ENCODE data around the gene DPF3.

DPF3 gene

GRCh38 chr14:72600551-72601330 lies 293.2 kb downstream of the DPF3 start:
- no peak for DNase-seq (ENCODE audit: low read depth)
- H3K4me3 ChIP-seq (ENCODE audit: low read depth, low read length) = no peak overlapping the region
- TF ChIP-seq, protein P1, sequence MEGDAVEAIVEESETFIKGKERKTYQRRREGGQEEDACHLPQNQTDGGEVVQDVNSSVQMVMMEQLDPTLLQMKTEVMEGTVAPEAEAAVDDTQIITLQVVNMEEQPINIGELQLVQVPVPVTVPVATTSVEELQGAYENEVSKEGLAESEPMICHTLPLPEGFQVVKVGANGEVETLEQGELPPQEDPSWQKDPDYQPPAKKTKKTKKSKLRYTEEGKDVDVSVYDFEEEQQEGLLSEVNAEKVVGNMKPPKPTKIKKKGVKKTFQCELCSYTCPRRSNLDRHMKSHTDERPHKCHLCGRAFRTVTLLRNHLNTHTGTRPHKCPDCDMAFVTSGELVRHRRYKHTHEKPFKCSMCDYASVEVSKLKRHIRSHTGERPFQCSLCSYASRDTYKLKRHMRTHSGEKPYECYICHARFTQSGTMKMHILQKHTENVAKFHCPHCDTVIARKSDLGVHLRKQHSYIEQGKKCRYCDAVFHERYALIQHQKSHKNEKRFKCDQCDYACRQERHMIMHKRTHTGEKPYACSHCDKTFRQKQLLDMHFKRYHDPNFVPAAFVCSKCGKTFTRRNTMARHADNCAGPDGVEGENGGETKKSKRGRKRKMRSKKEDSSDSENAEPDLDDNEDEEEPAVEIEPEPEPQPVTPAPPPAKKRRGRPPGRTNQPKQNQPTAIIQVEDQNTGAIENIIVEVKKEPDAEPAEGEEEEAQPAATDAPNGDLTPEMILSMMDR (IDR thresholded peaks at IDR 0.05; ENCODE audit: low read depth, low read length, missing control alignments) = no peak

GRCh38 chr14:72599579-72600470 lies 294.1 kb downstream of the DPF3 start:
- TF ChIP-seq, protein P1 (IDR thresholded peaks at IDR 0.05; ENCODE audit: low read depth, low read length, missing control alignments) = no peak
- H3K4me3 ChIP-seq (ENCODE audit: low read depth, low read length) = no peak overlapping the region
- no peak for DNase-seq (ENCODE audit: low read depth)

DNA sequence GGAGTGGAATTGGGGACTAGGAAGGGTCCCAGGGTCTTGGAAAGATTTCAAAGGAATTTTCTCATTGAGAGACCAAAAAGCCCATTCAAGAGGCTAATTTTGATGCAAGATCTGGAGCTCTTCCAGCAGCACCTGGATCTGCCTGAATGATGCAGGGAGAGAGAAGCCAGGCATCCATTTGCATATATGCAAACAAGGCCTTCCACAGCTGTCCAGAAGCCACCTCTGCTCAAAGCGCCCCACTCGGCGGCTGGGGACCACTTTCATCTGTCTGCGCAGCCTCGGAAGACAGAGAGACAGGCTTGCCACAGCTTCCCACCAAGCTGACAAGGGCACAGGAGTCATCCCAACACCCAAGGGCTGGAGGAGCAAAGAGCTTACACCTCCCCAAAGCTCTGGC lies 295.6 kb downstream of the DPF3 start:
- peak; percentile 10 for DNase-seq (ENCODE audit: low read depth)
- TF ChIP-seq, protein P1 (IDR thresholded peaks at IDR 0.05; ENCODE audit: low read depth, low read length, missing control alignments) = peak; percentile 30
- no peak overlapping the region for H3K4me3 ChIP-seq (ENCODE audit: low read depth, low read length)

DNA sequence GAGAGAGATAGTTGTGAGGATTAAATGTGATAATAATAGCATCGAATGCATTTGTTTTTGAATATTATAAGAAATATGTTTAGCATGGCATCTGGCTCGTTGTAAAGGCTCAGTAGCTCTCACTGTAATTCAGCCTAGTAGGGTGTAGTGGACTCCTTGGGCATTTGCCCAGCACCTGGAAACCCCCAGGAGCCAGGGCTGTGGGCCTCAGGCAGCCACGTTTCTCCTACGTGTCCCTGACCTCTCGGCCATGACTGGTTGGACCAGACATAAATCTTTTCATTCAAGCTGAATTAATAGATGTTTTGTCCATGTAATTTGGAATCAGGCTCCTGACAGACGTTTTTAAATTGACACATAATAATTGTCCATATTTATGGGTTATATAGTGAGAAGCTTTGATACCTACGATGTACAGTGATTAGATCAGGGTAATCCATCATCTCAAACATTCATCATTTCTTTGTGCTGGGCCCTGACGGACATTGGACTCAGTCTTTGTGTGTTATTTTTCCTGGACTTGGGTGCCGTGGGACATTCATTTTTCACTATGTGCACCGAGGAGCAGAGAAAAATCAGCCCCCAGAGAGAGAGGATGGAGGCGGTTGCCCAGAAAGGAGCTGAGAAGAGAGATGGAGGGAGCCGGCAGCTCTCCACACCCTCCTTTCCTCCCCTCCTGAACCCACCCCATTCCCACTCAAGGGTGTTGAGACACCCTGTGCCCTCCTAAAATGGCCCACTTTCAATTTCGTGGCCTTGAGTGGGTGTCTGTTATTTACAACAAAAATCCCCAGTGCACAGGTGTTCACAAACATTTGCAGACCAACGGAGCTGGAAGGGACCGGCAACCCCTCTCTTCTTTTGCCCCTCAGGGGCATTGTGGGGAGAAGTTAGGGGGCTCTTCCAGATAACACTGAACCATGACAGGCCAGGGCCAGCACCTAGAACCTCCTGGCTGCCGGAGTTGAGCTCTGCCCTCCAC lies 296.4 kb downstream of the DPF3 start:
- no peak for DNase-seq (ENCODE audit: low read depth)
- TF ChIP-seq, protein P1 (IDR thresholded peaks at IDR 0.05; ENCODE audit: low read depth, low read length, missing control alignments) = no peak
- no peak overlapping the region for H3K4me3 ChIP-seq (ENCODE audit: low read depth, low read length)

- TF ChIP-seq, protein P1 (IDR thresholded peaks at IDR 0.05; ENCODE audit: low read depth, low read length, missing control alignments) = no peak
- no peak for DNase-seq (ENCODE audit: low read depth)
- no peak overlapping the region for H3K4me3 ChIP-seq (ENCODE audit: low read depth, low read length)
These were observed 298.6 kb downstream of the DPF3 start for GRCh38 chr14:72595152-72595862.

All from GM12864 (cell line).